Right renal pelvis (tissue), 4 donors: ENCODE measurements around the gene MEGF11. TPM values are rescaled to one million over a fixed set of nuclear protein-coding genes. Genes with fewer than 3 reads are reported as not detected.
A peak's percentile ranks its signal among the peaks of the same experiment; 100 is the strongest.
"Not testable (repeated sequence)": the region's sequence is repeated elsewhere in the genome, so short reads cannot be mapped to it uniquely, and the experiment has no call there.

Source experiments
- DNase-seq, 4 donors: peaks; one replicate each; pipeline ENCODE4 v3.0.0-alpha.2; 2013; ENCODE audit warnings: low read depth in 4 of 4, low spot score in 3 of 4, missing footprints in 1 of 4
- polyA plus RNA-seq, 4 donors: library from polyadenylated mRNA; unstranded; fragments of 120-200 nt; gene quantifications; one replicate each; pipeline ENCODE4 v1.2.1, GENCODE V29; 2013; ENCODE audit not compliant: insufficient read length in 4 of 4

MEGF11 gene
- polyA plus RNA-seq, 4 donors: 2.2 to 3.8 (median 2.6) TPM

GRCh38 chr15:66278056-66278455 is 24.5 kb upstream of the MEGF11 start:
- DNase-seq: no peak

DNA sequence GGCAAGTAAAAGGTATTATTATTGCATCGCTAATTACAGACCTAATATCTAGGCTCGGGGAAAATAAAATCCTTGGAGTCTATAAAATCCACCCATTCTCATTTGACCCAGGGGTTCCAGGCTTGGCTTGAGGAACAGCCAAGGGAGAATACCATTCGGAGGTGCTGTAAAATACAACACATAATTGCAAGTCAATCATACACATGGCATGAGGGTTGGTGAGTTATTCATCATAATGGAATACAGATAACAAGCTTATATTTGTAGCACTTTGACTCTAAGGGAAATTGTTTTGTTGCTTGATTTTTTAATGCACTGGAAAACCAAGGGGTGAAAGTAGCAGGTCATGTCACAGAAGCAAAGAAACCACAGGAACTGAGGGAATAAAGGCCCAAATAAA is 23.0 kb upstream of the MEGF11 start:
- no peak for DNase-seq

- DNase-seq: no peak
Observed at GRCh38 chr15:66275352-66275751, 21.8 kb upstream of the MEGF11 start.

DNA sequence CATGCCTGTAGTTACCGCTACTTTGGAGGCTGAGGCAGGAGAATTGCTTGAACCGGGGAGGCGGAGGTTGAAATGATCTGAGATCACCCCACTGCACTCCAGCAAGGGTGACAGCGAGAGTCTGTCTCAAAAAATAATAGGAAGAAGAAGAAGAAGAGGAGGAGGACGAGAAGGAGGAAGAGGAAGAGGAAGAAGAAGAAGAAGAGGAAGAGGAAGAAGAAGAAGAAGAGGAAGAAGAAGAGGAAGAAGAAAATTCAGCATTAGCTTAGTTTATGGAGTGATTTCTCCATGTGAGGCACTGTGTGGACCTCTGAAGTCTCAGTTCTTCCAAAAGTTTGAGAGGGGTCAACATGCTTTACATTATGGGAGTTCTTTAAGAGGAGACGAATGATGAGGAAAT is 17.4 kb upstream of the MEGF11 start:
- no peak for DNase-seq

DNA sequence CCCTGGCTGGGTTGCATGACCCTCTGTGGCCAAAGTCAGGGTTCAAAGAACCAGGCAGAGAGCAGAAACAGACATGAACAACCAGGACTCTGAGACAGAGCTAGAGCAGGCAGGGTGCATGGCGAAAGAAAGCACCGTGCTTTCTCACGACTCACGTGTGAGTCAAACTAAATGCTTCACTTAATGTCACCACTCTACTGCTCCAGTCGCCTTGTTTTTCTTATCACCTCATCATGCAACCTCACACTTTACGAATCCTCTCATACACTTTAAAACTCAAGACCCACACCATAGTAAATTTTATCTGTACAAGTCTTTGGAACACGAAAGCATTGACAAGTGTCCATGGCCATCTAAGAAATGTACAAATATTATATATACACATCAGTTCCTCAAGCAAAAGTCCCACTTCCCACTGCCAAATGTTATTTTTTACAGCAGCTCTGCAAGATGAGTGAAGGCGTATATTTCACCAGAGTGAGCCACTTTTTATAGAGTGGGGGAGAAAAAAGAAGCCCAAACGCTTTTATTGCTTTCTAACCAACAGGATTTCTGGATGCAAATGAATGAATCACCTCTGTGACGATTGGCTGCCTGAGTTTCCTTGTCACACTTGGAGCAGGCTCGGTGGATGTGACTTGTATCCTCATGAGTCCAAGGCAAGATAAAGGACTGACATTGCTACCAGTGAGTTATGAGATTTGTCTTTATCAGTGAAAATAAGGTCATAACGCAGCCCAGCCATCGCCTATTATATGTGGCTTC is 16.0 kb upstream of the MEGF11 start:
- DNase-seq: no peak

DNA sequence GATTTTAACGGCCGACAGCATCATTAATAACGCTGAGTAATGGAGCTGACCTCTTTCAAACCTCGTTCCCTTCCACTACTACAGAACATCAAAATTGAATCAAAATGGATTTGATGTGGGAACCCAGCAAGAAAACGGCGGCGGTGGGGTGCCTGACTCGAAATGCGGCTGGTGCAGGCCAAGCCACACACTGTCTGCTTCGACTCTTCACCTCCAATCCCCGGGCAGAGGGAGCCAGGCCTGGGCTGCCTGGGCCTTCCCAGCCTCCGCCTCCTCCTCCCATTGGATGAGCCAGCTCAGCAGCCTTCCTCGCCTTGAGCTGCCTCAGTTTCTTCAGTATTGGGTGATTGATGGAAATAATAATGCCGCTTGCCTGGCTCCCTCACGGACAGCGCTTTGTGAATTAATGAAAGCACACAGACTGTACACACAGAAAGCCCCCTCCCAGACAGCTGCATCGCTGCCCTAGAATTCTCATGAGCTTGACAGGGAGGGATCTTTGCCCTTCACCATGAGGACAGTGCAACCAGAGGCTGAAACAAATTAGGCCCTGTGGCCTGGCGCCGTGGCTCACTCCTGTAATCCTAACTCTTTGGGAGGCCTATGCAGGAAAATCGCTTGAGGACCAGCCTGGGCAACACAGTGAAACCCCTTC is 11.4 kb upstream of the MEGF11 start:
- no peak for DNase-seq

- DNase-seq: not testable (repeated sequence)
Observed at GRCh38 chr15:66262837-66263236, 9.3 kb upstream of the MEGF11 start.

DNA sequence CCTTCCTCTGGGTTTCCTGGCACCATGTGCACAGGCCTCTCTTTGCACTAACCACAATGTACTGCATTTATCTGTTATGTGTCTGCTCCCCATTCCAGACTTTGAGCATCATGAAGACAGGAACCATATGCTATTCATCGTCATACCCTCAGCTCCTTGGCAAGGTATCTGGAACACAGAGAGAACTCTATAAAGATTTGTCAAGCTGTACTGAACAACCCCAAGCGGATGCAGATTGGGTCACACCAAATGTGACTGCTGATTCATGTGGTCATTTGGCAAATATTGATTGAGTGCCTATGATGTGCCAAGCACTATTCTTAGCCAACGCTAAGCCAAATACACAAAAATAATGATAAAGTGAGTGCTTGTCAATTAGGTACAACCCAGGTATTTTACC is 7.5 kb upstream of the MEGF11 start:
- DNase-seq: no peak

DNA sequence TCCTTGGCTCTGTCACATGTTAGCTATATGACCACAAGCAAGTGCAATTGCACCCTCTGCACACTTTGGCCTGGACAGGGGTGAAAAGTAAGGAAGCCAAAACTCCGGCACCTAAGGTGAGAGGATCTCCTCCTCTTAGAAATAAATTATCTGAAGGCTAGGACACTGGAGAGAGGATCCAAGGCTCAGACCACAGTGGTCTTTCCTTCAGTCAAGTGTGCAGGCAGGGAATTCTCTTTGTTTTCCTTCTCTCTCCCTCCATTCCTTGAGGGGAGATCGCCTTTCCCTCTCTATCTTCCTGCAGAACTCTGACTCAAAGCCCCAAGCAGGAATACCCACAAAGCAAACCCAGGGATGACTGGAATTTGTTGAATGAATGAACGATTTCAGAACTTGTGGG is 3.1 kb upstream of the MEGF11 start:
- DNase-seq: no peak

DNA sequence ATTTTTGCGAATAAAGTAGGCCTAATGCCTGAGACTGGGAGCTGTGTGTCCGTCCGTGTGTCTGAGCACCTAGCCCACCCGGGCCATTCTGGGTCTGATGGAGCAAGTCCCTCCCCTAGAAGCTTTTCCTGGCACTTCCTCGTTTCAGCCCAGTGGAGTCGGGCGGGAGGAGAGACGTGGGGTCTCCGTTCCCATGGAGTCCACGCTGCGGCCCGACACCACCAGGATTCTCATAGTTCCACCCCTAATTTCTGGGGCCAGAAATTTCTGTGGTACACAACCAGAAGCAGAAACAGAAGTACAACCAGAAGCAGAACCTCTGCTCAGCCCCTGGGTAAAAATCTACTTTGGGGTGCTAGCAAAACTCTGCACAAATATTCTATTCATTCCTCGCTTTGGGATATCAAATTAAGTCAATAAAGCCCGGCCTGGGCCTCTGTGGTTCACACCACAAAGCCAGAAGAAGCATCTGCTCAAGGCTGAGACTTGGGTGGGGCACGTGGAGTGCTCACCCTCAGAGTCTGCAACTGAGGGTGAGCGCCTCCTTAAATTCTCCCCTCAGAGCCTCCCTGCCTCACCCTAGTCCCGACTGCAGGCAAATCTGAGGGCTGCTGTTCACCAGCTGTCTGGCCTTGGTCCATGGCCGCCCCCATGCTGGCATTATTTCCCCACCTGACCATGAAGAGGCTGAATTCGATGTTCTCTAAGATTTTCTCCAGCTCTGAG is 1.6 kb upstream of the MEGF11 start:
- no peak for DNase-seq

DNA sequence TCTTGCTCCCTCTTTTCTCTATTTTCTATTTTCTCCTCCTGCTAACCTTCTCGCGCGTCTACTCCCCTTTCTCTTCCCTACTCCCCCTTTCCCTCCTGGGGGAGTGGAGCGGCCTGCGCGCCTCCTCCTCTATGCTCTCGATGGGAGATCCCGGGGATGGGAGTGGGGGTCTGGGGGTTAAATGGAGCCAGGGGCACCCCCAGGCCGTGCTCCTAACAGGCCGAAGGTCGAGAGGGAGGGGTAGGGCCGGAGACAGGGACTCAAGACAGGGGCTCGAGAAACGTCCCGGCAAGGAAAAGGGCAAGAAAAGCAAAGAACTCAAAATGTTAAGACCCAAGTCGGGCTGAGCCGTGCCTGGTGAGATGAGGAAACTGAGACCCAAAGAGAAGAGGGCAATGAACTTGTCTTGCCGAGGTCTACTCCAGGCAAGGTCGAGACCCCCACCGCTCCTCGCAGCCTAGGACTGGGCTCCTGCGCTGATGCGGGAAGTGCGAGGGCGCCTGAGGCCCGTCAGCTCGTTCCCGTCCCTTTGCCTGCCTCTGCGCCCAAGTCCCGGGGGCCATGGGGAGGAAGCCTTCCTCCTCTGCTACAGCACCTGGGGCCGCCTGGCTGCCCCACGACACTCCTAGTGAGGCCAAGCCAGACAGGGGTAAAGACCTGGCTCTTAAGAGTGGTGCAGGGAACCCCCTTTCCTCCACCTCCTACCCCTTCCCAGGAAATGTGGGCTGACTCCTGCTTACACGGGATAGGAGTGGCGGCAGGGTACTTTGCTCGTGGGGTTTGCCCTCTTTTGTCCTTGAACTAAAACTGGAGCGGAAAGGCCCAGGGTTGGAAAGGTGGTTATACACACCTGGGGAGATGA is 770 bp upstream of the MEGF11 start:
- no peak for DNase-seq

DNA sequence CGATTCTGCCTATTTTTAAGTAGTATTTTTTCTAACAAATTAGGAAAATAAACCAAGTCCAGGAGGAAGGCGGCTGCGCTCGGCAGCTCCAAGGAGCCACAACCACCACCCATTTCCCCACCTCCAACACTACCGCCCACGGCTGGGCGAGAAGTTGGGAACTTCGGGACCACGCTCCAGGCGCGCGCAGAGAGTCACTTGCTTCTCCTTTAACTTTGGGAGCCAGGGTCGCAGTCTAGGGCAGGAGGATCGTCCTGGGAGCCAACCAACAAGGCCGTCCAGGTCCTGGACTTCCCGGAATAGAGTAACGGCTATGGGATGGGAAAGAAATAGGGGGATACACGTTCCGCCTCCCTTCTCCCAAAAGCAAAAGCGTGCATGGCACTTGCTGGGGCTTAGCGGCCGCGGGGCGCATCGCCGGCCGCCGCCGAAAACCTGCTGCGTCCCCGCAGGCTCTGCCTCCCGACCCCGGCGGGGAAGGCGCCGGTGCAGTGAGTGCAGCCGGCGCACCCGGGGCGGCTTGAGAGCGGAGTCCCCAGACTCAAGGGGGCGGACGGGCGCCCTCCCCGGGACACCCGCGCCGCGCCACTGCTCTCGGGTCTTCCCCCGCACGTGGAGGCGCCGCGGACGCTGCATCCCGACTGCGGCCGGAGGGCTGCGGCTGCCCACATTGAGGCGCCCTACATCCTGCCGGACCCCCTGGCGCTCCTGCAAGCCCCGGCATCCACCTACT is 699 bp downstream of the MEGF11 start:
- no peak for DNase-seq

DNA sequence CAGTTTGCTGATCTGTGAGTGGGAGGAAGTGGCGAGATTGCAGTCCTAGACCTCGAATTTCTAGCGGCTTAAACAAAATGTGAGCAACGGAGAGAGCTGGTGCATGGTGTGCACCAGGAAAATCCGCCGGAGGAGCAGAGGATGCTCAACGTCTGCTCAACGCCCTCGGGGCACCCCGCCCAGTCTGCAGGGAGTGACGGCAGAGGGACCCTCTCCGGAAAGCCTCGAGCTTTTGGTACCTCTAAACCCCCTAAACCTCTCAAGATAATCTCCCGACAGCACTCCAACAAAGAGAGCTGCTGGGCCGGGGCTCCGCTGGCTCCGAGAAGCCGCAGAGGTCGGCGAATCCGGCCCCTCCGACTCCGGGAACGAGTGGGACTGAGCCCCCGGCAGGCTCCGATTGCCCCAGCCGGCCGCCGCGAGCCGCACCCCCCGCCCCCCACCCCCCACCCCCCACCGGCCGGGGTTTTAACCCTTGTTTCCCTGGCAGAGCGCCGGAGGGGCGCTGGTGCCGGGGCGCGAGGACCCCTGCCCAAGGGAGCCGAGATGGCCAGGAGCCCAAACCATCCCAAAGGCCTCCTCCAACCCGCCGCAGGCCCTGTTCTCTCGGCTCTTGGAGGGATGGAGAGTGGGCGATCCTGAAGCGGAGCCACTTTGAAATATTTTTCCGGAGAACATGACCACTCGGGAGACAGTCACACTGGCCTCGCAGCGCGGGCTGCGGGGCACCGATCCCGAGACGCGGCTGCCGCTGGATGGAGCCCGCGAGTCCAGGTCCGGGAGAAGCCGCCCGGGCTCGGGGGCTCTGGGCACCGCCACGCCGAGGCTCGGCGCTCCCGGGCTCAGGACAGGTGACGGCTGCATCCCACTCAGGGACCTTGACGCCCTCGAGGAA is 1.5 kb downstream of the MEGF11 start:
- peak in 2 of 4 donors; percentile 39 to 45 for DNase-seq

DNA sequence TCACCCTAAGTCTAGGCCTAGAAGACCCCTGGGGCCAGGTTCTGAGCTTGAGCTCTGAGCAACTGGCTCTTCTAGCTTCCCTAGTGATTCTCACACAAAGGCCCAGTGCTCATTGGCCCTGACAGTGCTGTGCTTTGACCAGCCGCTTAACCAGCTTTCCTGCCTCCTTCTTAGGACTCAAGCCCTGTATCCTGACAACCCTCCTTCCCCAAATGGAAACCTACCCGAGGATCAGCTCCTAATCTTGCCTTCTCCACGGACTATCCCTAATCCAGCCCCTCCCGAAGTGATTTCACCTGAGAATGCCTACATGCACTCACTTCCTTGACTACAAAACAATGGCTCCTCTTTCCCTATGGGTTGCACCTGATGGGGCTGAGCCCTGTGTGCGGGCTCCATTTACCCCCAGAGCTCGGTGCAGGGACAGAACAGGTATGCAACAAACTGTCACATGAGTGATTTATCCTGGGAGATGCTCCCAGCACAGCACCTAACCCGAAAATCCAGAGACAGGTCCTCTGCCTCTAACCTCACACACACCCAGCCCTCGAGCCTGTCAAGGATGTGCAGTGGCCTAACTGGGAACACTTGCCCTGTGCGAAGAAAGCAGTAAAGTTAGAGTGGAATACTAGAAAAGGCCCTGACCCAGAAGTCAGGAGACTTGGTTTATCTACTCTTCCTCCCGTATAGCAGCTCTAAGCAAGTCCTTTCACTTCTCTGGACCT is 2.3 kb downstream of the MEGF11 start:
- no peak for DNase-seq

DNA sequence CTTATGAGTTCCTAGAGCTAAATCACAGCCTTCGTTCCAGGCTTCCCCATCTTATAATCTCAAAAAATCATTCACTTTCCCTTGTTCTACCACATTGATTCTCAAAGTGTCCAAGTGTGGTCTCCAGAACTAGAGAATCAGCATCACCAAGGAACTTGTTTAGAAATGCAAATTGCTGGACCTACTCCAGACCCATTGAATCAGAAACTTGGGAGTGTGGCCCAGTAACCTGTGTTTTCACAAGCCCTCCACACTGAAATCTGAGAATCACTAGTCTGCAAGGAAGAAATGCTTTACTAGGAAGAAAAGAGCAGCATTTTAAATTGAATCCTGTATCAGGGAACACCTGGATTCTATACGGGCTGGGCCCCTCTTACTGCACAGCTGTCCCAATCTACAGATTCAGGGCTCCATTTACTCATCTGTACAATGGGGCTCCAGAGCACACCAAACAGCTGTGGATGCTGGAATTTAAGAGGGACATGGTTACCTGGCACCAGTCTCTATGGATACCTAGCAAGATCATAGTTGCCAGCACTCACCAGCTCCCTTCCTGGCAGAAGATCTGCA is 3.9 kb downstream of the MEGF11 start:
- no peak for DNase-seq

- no peak for DNase-seq
Observed at GRCh38 chr15:66246937-66247336, 6.6 kb downstream of the MEGF11 start.

- not testable (repeated sequence) for DNase-seq
Observed at GRCh38 chr15:66245832-66246231, 7.7 kb downstream of the MEGF11 start.

DNA sequence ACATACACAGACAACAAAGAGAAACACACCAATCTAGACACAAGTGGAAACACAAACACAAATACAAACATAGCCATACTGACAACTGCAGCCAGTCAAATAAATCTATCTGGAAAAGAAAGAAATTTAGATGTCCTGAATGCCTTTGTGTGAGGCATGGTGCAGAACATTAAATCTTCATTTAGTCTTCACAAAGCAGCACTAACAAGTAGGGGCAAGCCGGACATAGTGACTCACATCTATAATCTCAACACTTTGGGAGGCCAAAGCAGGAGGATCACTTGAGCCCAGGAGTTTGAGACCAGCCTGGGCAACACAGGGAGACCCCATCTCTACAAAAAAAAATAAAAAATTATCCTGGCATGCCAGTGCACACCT is 11.7 kb downstream of the MEGF11 start:
- no peak for DNase-seq
